HFF-Myc (cell line): ENCODE measurements around the gene SYNE2.

Experiments
- DNase-seq: peaks from one replicate; pipeline ENCODE4 v3.0.0-alpha.2; 2011; ENCODE audit warnings: low read depth; ENCODE audit errors: extremely low read depth
- H3K4me3 ChIP-seq: replicated peaks from 2 replicates; pipeline ENCODE4 v1.5.1; 2011; ENCODE audit warnings: low read depth, mild to moderate bottlenecking, control low read depth, low read length
- CTCF ChIP-seq: IDR thresholded peaks from 2 replicates; pipeline ENCODE4 v1.5.1; 2012; ENCODE audit warnings: mild to moderate bottlenecking, low read depth, low read length, control low read depth; ENCODE audit errors: missing control alignments

Gene SYNE2

DNA sequence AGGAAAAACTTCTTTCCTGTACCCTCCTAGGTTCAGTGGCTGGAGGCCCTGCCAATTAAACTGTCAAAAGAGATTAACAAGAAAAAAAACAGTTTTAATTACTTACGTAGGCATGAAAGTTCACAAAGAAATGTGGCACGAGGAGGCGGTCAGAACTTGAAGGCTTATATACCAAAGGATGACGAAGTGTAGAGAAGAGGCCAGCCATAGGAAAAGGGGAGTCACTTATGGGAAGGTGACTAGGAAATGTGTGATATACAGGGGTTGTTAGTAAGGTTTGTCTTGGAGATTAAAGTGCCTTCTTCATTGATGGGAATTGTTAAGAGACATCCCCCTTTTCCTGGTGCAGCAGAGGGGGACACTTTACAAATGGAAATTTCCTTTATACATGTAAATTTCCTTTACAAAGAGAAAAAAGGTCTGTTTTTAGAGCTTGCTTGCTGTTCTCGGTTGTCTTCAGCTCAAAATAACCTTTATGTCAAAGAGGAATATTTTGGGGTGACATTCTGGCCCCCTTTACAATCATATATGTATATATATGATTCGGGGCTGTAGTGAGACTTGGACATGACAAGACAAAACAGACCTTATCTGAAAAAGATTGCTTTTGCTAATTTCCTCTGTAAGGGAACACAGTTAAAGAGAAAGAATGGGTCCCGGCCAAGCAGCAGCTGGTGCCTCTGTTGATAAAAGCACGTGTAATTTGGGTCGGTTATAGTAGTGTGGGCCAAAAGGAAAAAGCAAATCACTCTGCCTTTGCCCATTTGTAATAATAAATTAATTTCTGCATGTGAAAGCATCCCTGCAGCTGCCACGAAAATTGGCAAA lies 38.6 kb downstream of the SYNE2 start:
- no peak overlapping the region for H3K4me3 ChIP-seq
- DNase-seq = no peak
- TF ChIP-seq CTCF = no peak

- no peak for DNase-seq
- TF ChIP-seq CTCF = no peak
- H3K4me3 ChIP-seq = no peak overlapping the region
Observed at GRCh38 chr14:63892265-63892664, 39.5 kb downstream of the SYNE2 start.

DNA sequence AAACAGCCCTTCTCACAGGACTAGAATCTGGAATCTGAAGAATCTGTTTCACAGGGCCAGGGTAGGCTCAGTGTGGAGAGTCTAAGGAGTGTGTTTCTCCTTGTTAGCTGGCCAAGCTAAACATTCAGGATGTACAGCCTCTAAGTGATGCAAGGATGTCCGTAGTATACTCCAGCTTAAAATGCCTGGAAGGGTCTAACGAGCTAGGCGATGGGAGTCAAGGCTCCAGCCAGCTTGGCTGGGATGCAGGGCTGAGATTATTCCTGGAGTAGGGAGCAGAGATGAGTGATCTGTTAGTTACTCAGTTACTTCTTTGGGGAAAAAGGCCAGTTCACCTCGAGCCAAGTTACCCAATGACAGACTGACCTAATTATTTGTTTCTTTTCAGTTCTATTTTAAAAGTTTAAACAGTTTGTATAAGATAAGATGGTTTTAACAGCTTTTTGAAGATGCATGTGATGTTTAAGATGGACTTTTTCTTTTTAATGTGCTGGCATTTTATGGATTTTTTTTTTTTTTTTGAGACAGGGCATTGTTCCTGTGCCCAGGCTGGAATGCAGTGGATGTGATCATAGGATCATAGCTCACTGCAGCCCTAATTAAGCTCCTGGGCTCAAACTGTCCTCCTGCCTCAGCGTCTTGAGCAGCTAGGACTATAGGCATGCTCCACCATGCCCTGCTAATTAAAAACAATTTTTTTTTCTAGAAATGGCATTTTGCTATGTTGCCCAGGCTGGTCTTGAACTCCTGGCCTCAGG lies 41.1 kb downstream of the SYNE2 start:
- DNase-seq = no peak
- H3K4me3 ChIP-seq = no peak overlapping the region
- no peak for TF ChIP-seq CTCF

- DNase-seq = no peak
- no peak for TF ChIP-seq CTCF
- no peak overlapping the region for H3K4me3 ChIP-seq
Observed at GRCh38 chr14:63895510-63895909, 42.7 kb downstream of the SYNE2 start.

GRCh38 chr14:63896278-63896720 lies 43.5 kb downstream of the SYNE2 start:
- no peak for DNase-seq
- no peak overlapping the region for H3K4me3 ChIP-seq
- no peak for TF ChIP-seq CTCF

DNA sequence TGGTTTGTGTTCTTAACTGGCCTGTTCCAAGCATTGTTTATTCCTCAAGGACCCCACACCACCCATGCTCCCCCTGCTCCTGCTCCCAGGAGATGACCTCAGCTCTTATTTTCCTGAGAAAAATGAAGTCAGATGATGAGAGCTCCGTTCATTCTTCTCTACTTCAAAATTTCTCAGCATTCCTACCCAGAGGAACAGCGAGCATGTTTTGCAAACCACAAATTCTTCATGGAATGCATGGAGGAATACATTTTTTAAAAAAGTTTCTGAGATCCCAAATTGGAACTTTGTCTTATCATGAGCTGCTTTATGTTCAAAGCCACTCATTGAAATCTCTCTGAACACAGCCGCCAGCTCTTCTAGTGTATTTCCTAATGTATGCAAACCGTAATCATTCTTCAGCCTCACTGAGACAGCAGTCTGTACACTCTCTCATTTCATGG lies 44.9 kb downstream of the SYNE2 start:
- no peak overlapping the region for H3K4me3 ChIP-seq
- TF ChIP-seq CTCF = no peak
- no peak for DNase-seq
